Choroid plexus epithelial cell (primary cell): Measurements from ENCODE around the gene LDB1.
A peak's percentile ranks its signal among the peaks of the same experiment; 100 is the strongest.

Source experiments
- DNase-seq: peaks from one replicate; pipeline ENCODE4 v3.0.0-alpha.2; 2010; ENCODE audit warnings: low read depth
- H3K4me3 ChIP-seq: 2 replicates; pipeline ENCODE4 v1.5.1; 2011; ENCODE audit warnings: low read depth, mild to moderate bottlenecking, control low read depth, low read length, moderate library complexity
- CTCF ChIP-seq: conservative IDR thresholded peaks from 2 replicates; pipeline ENCODE4 v1.5.1; 2011; ENCODE audit warnings: low read depth, mild to moderate bottlenecking, control low read depth, inconsistent platforms, low read length, moderate library complexity

Gene LDB1

DNA sequence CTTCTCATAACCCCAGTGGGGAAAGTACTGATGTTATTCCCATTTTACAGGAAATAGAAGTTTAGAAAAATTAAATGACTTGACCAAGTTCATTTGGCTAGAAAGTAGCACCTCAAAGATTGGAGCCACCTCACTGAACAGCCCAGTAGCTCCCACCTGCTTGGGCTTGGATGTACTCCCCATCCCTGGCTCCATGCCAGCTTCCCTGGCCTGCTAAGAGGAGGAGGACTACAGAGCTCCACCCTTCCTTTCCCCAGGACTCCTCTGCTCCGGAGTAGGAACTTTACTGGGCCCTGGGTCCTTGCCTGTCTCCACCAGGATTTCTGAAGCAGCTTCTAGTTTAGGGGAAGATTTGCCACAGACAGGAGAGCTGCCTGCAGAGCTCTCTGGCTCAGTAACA, 52.0 kb downstream of the LDB1 start:
- no peak overlapping the region for H3K4me3 ChIP-seq
- TF ChIP-seq CTCF, result no peak
- DNase-seq, result peak; percentile 37

DNA sequence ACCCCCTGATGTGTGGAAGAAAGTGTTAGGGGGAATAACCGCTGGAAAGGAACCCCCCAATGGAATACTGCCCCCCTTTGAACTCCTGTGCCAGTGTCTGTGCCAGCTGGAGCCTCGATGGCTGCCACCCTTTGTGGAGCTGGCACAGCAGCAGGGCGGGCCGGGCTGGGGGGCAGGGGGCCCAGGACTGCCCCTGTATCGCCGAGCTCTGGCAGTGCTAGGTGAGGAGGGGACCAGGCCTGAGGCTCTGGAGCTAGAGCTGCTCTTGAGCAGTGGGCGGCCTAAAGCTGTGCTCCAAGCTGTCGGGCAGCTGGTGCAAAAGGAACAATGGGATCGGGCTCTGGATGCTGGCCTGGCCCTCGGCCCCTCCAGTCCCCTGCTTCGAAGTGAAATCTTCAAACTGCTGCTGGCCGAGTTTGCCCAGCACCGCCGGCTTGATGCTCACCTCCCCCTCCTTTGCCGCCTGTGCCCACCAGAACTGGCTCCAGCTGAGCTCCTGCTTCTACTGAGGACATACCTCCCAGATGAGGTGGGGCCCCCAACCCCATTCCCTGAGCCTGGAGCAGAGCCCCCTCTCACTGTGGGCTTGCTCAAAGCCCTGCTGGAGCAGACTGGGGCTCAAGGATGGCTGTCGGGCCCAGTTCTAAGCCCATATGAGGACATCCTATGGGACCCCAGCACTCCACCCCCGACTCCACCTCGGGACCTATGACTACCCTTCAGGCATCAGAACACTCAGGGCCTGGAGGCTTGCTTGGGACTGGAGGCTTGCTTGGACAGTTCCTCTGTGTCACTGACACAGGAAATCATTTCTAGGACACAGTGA, 52.9 kb downstream of the LDB1 start:
- no peak for DNase-seq
- H3K4me3 ChIP-seq, result no peak overlapping the region
- TF ChIP-seq CTCF, result no peak

DNA sequence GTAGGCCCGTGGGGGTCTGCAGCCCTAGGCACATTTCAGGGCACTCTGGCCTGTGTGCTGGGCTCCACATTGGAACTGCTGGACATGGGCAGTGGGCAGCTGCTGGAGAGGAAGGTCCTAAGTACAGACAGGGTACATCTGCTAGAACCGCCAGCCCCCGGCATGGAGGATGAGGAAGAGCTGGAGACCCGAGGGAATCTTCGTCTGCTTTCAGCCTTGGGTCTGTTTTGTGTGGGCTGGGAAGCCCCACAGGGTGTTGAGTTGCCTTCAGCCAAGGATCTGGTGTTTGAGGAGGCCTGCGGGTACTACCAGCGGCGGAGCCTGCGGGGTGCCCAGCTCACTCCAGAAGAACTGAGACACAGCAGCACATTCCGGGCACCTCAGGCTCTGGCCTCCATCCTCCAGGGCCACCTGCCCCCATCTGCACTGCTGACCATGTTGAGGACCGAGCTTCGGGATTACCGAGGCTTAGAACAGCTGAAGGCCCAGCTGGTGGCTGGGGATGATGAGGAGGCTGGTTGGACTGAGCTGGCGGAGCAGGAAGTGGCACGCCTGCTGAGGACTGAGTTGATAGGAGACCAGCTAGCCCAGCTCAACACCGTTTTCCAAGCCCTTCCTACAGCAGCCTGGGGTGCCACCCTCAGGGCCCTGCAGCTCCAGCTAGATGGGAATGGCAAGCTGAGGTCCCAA, 53.6 kb downstream of the LDB1 start:
- DNase-seq, result no peak
- no peak for TF ChIP-seq CTCF
- H3K4me3 ChIP-seq, result peak overlapping the region; percentile 75

DNA sequence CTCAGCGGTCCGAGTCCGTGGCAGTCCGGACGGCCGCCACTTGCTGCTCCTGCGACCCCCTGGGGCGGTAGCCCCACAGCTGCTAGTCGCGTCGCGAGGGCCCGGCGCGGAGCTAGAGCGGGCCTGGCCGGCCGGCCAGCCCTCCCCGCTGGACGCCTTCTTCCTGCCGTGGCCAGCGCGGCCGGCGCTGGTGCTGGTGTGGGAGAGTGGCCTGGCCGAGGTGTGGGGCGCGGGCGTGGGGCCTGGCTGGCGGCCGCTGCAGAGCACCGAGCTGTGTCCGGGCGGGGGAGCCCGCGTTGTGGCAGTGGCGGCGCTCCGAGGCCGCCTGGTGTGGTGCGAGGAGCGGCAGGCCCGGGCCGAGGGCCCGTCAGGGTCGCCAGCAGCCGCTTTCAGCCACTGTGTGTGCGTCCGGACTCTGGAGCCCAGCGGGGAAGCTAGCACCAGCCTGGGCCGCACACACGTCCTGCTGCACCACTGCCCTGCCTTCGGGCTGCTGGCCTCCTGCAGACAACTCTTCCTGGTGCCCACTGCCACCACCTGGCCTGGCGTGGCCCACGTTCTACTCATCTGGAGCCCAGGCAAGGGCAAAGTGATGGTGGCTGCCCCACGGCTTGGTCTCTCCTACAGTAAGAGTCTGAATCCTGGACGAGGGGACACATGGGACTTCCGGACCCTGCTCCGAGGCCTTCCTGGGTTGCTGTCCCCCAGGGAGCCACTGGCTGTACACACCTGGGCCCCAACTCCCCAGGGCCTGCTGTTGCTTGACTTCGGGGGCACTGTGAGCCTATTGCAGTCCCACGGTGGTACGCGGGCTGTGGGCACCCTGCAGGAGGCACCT, 54.4 kb downstream of the LDB1 start:
- TF ChIP-seq CTCF, result no peak
- DNase-seq, result peak; percentile 28
- H3K4me3 ChIP-seq, result peak overlapping the region; percentile 75

- H3K4me3 ChIP-seq, result peak within 1 kb of the TSS; percentile 75
- TF ChIP-seq CTCF, result no peak
- peak; percentile 91 for DNase-seq
Observed at GRCh38 chr10:102064868-102065560, 55.2 kb downstream of the LDB1 start, which contains the start of gene HPS6. Gene HPS6 (plus strand): TSS chr10:102065349. CDS start chr10:102065475, 126 bp downstream.

DNA sequence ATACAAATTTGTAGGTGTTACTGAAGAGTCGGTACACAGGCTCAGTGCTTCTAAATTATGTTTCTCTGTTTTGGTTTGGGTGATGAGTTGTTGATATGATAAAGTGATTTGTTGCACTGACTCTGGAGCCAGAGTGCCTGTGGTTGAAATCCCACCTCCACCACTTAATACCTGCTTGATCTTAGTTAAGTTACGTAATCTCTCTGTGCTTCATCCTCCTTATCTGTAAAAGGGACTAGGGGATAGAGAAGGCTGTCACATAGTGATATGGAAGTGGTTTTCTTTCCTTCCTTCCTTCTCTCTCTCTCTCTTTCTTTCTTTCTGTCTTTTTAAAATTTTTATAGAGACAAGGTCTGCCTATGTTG, 55.7 kb downstream of the LDB1 start:
- no peak for TF ChIP-seq CTCF
- no peak overlapping the region for H3K4me3 ChIP-seq
- DNase-seq, result no peak
